IMR-90 (cell line): ENCODE measurements around the gene PCDHA4. TPM values are rescaled to one million over a fixed set of nuclear protein-coding genes. Genes with fewer than 3 reads are reported as not detected.
"Not testable (repeated sequence)": the region's sequence is repeated elsewhere in the genome, so short reads cannot be mapped to it uniquely, and the experiment has no call there.

Source experiments
- ATAC-seq: fragments of 200-7000 bp; cut with Tn5 transposase; 2 replicates; pipeline ENCODE4 v1.9.1; 2020; ENCODE audit warnings: low read depth, mild to moderate bottlenecking, moderate library complexity
- BruUV-seq: library from RNA; stranded (reverse); fragments of 400-500 nt; replicated peaks from 2 replicates; lab custom pipeline; 2021; lab: Mats Ljungman, UMichigan
- CTCF ChIA-PET: fragments of 300-600 bp; formaldehyde crosslinking; extraction: SDS; loops from one replicate; lab custom pipeline; 2021; ENCODE audit warnings: antibody characterized with exemption; lab: Yijun Ruan, JAX
- POLR2A ChIA-PET: fragments of 300-600 bp; sonication (Branson Sonifier 250); formaldehyde crosslinking; loops from one replicate; lab custom pipeline; 2022; ENCODE audit warnings: antibody characterized with exemption; ENCODE audit not compliant: unreplicated experiment; lab: Charles Lee
- DNase-seq: peaks from one replicate; pipeline ENCODE4 v3.0.0; 2013
- H2AFZ ChIP-seq: replicated peaks from 2 replicates; pipeline ENCODE3; 2013; ENCODE audit warnings: low read length, mild to moderate bottlenecking; ENCODE audit not compliant: poor library complexity
- H2AK5ac ChIP-seq: 2 replicates; pipeline ENCODE4 v1.6.1; 2013; ENCODE audit warnings: low read depth, low read length, inconsistent platforms
- H2AK9ac ChIP-seq: replicated peaks from 2 replicates; pipeline ENCODE3; 2013; ENCODE audit warnings: mild to moderate bottlenecking, low read depth, low read length, moderate library complexity; ENCODE audit not compliant: poor library complexity
- H2BK120ac ChIP-seq: 2 replicates; pipeline ENCODE4 v1.6.1; 2013; ENCODE audit warnings: low read depth, low read length, inconsistent platforms
- H2BK15ac ChIP-seq: 3 replicates; pipeline ENCODE4 v1.6.1; 2013; ENCODE audit warnings: low read depth, low read length, inconsistent platforms
- H2BK20ac ChIP-seq: 2 replicates; pipeline ENCODE4 v1.6.1; 2013; ENCODE audit warnings: low read depth, mild to moderate bottlenecking, inconsistent platforms, low read length, moderate library complexity
- H2BK5ac ChIP-seq: 2 replicates; pipeline ENCODE4 v1.6.1; 2013; ENCODE audit warnings: mild to moderate bottlenecking, low read depth, low read length, inconsistent platforms; ENCODE audit not compliant: poor library complexity, severe bottlenecking
- H3K14ac ChIP-seq: replicated peaks from 2 replicates; pipeline ENCODE4 v1.6.1; 2013; ENCODE audit warnings: low read depth, low read length, inconsistent platforms
- H3K18ac ChIP-seq: 2 replicates; pipeline ENCODE4 v1.6.1; 2013; ENCODE audit warnings: low read depth, low read length, control low read depth
- H3K23ac ChIP-seq: 2 replicates; pipeline ENCODE4 v1.6.1; 2013; ENCODE audit warnings: low read depth, low read length, inconsistent platforms
- H3K27ac ChIP-seq: 2 replicates; pipeline ENCODE4 v1.5.1; 2013; ENCODE audit warnings: mild to moderate bottlenecking, control low read depth, low read length; ENCODE audit not compliant: insufficient read depth
- H3K27me3 ChIP-seq: 2 replicates; pipeline ENCODE4 v1.6.1; 2013; ENCODE audit warnings: low read length; ENCODE audit not compliant: control insufficient read depth, insufficient read depth
- H3K36me3 ChIP-seq: 2 replicates; pipeline ENCODE4 v1.6.1; 2013; ENCODE audit warnings: low read length, mixed read lengths; ENCODE audit not compliant: control insufficient read depth, insufficient read depth
- H3K4ac ChIP-seq: 2 replicates; pipeline ENCODE4 v1.6.1; 2013; ENCODE audit warnings: low read depth, low read length, inconsistent platforms
- H3K4me1 ChIP-seq: 2 replicates; pipeline ENCODE4 v1.6.1; 2013; ENCODE audit warnings: low read length, mixed read lengths; ENCODE audit not compliant: control insufficient read depth, insufficient read depth
- H3K4me2 ChIP-seq: 2 replicates; pipeline ENCODE4 v1.6.1; 2013; ENCODE audit warnings: low read depth, mild to moderate bottlenecking, control low read depth, low read length, moderate library complexity
- H3K4me3 ChIP-seq: 2 replicates; pipeline ENCODE4 v1.5.1; 2013; ENCODE audit warnings: low read depth, mild to moderate bottlenecking, control low read depth, low read length, moderate library complexity; ENCODE audit not compliant: insufficient read depth
- H3K56ac ChIP-seq: 2 replicates; pipeline ENCODE4 v1.6.1; 2013; ENCODE audit warnings: low read length, inconsistent platforms; ENCODE audit not compliant: insufficient read depth; ENCODE audit errors: extremely low read depth
- H3K79me1 ChIP-seq, 2 experiments: 2 replicates each; pipeline ENCODE4 v1.6.1; 2013; ENCODE audit warnings: low read length in 2 of 2, inconsistent platforms in 1 of 2, low read depth in 1 of 2
- H3K9ac ChIP-seq: 2 replicates; pipeline ENCODE4 v1.6.1; 2013; ENCODE audit warnings: low read depth, low read length, control low read depth
- H3K9me1 ChIP-seq: 2 replicates; pipeline ENCODE4 v1.6.1; 2013; ENCODE audit warnings: low read length, inconsistent platforms; ENCODE audit not compliant: insufficient read depth
- H3K9me3 ChIP-seq: 2 replicates; pipeline ENCODE4 v1.6.1; 2013; ENCODE audit warnings: low read length; ENCODE audit not compliant: control insufficient read depth, insufficient read depth
- H4K20me1 ChIP-seq: 2 replicates; pipeline ENCODE4 v1.6.1; 2013; ENCODE audit warnings: low read length, inconsistent platforms; ENCODE audit not compliant: insufficient read depth
- H4K5ac ChIP-seq: 2 replicates; pipeline ENCODE4 v1.6.1; 2013; ENCODE audit warnings: mild to moderate bottlenecking, low read depth, low read length, control low read depth
- H4K8ac ChIP-seq, 2 experiments: 2 replicates each; pipeline ENCODE4 v1.6.1; 2013; ENCODE audit warnings: low read depth in 2 of 2, low read length in 2 of 2, control low read depth in 1 of 2, inconsistent platforms in 1 of 2
- H4K91ac ChIP-seq: 2 replicates; pipeline ENCODE4 v1.6.1; 2013; ENCODE audit warnings: low read depth, low read length, inconsistent platforms; ENCODE audit not compliant: insufficient read depth
- USF2 ChIP-seq: fragments of 150-350 bp; IDR thresholded peaks from 2 replicates; pipeline ENCODE4 v1.6.1; 2017; ENCODE audit warnings: mild to moderate bottlenecking, antibody characterized with exemption, low read length, low read depth
- WGBS, 2 experiments: methylation state at CpG; one replicate each; pipeline versions ENCODE4 v1.1.5 to v1.1.7; 2013; ENCODE audit warnings: missing lambda C conversion rate in 2 of 2; ENCODE audit not compliant: insufficient read length in 1 of 2; ENCODE audit errors: extremely low coverage in 2 of 2; 5-methylcytosine and 5-hydroxymethylcytosine counted together
- dilution Hi-C: fragments of 300-500 bp; cut with HindIII; formaldehyde crosslinking; loops from one replicate; pipeline ENCODE4 v1.14.3; 2018; ENCODE audit warnings: low sequenced_read_pairs; ENCODE audit not compliant: unreplicated experiment
- in situ Hi-C: fragments of 300-500 bp; cut with MboI; formaldehyde crosslinking; loops from 3 replicates; pipeline ENCODE4 v1.14.3; 2019; ENCODE audit warnings: low sequenced_read_pairs, inconsistent platforms, mixed read lengths
- intact Hi-C: fragments of 100-400 bp; cut with micrococcal nuclease; formaldehyde crosslinking; loops from 2 replicates; pipeline ENCODE4 v1.10.0; 2022
- polyA plus RNA-seq, 3 experiments: library from polyadenylated mRNA; depleted of rRNA; stranded (reverse); fragments of >200 nt; gene quantifications; 2 replicates each; pipeline ENCODE4 v1.2.3, GENCODE V29; 2012; ENCODE audit warnings: low replicate concordance in 1 of 3
- total RNA-seq: library from RNA; depleted of rRNA; stranded (reverse); fragments of >200 nt; gene quantifications from 2 replicates; pipeline ENCODE4 v1.2.3, GENCODE V29; 2012

Gene PCDHA4
- total and polyA plus RNA-seq, 2 of the 4 experiments (the other 2 are of a cell fraction): under 0.01 to 0.02 TPM

- H3K36me3 ChIP-seq, H3K4me2 ChIP-seq, H3K4me1 ChIP-seq, H3K4me3 ChIP-seq, POLR2A ChIA-PET, H2BK120ac ChIP-seq, H3K27ac ChIP-seq, BruUV-seq, H3K79me1 ChIP-seq, H2BK20ac ChIP-seq, ATAC-seq, H3K14ac ChIP-seq, H3K18ac ChIP-seq, H4K8ac ChIP-seq, H4K20me1 ChIP-seq, H3K27me3 ChIP-seq, H3K23ac ChIP-seq, H3K56ac ChIP-seq, H3K9ac ChIP-seq, H3K4ac ChIP-seq, DNase-seq, CTCF ChIA-PET, in situ Hi-C loops, dilution Hi-C loops, H2AFZ ChIP-seq, H2AK5ac ChIP-seq, intact Hi-C loops, H4K5ac ChIP-seq, H2BK5ac ChIP-seq, H4K91ac ChIP-seq, H2BK15ac ChIP-seq, H2AK9ac ChIP-seq, H3K9me1 ChIP-seq: not testable (repeated sequence)
- WGBS, 2 experiments: 27% methylated on average over 12 of the region's 48 CpGs; no CpG with 5 or more reads in 1 of the 2 experiments
- H3K9me3 ChIP-seq: peaks cover 13% of the 10 kb centered on the region
- 0 out of 2 replicates have a peak, but pooled peaks have one; percentile 10 for TF ChIP-seq USF2
Measured at GRCh38 chr5:140848139-140849102, 41.6 kb downstream of the PCDHA4 start, which contains the start of gene PCDHA9. PCDHA9 (plus strand) TSS chr5:140848382; CDS start chr5:140848496, 114 bp downstream.

GRCh38 chr5:140849831-140850634 lies 43.2 kb downstream of the PCDHA4 start:
- H3K18ac ChIP-seq, BruUV-seq, H4K8ac ChIP-seq, H3K9me1 ChIP-seq, H3K56ac ChIP-seq, H2AFZ ChIP-seq, in situ Hi-C loops, H3K36me3 ChIP-seq, H3K4me2 ChIP-seq, H2BK20ac ChIP-seq, ATAC-seq, H3K4me3 ChIP-seq, H4K91ac ChIP-seq, H2AK5ac ChIP-seq, H2BK5ac ChIP-seq, H3K79me1 ChIP-seq, H4K20me1 ChIP-seq, H3K23ac ChIP-seq, H2BK120ac ChIP-seq, intact Hi-C loops, H3K4me1 ChIP-seq, H3K9ac ChIP-seq, dilution Hi-C loops, H3K14ac ChIP-seq, DNase-seq, H3K27me3 ChIP-seq, H3K27ac ChIP-seq, H4K5ac ChIP-seq, H3K4ac ChIP-seq, H2AK9ac ChIP-seq, POLR2A ChIA-PET, H2BK15ac ChIP-seq, CTCF ChIA-PET: not testable (repeated sequence)
- 46% methylated on average over 75 of the region's 101 CpGs; no CpG with 5 or more reads in 1 of the 2 experiments for WGBS, 2 experiments
- peaks cover 12% of the 10 kb centered on the region for H3K9me3 ChIP-seq
